Gastrocnemius medialis (tissue), 4 donors: ENCODE measurements around the gene CDKAL1. TPM values are rescaled to one million over a fixed set of nuclear protein-coding genes. Genes with fewer than 3 reads are reported as not detected.
"Not testable (repeated sequence)": the region's sequence is repeated elsewhere in the genome, so short reads cannot be mapped to it uniquely, and the experiment has no call there.

Experiments
- ATAC-seq, 2 donors: fragments of 150-250 bp; one replicate each; pipeline ENCODE4 v1.9.1; 2016
- DNase-seq, 2 donors: peaks; one replicate each; pipeline ENCODE4 v3.0.0-alpha.2; 2019
- H3K27ac ChIP-seq, 4 donors: fragments of 200-600 bp; sonication (generic); 1 replicate in 1 of 4; 2 replicates in 3 of 4; pipeline ENCODE4 v1.5.1; 2016 to 2018; ENCODE audit warnings: mild to moderate bottlenecking in 2 of 4, moderate library complexity in 1 of 4
- H3K27me3 ChIP-seq, 3 donors: fragments of 200-600 bp; sonication (generic) in 2 of 3; 1 replicate in 1 of 3; 2 replicates in 2 of 3; pipeline versions ENCODE4 v1.5.1 to v1.6.0; 2016 to 2019; ENCODE audit warnings: mild to moderate bottlenecking in 1 of 3, moderate library complexity in 1 of 3
- H3K36me3 ChIP-seq, 2 donors: fragments of 200-600 bp; sonication (generic) in 1 of 2; one replicate each; pipeline ENCODE4 v1.5.1; 2017 to 2018
- H3K4me1 ChIP-seq, 2 donors: fragments of 200-600 bp; sonication (generic) in 1 of 2; one replicate each; pipeline ENCODE4 v1.5.1; 2016 to 2017; ENCODE audit warnings: mild to moderate bottlenecking in 2 of 2
- H3K4me3 ChIP-seq, 4 donors: fragments of 200-600 bp; sonication (generic) in 3 of 4; 1 replicate in 1 of 4; 2 replicates in 3 of 4; pipeline ENCODE4 v1.5.1; 2016 to 2019; ENCODE audit warnings: mild to moderate bottlenecking in 2 of 4
- H3K9me3 ChIP-seq, 3 donors: fragments of 200-600 bp; sonication (generic) in 2 of 3; 1 replicate in 1 of 3; 2 replicates in 2 of 3; pipeline ENCODE4 v1.5.1; 2016 to 2019
- POLR2A ChIP-seq, 2 donors: fragments of 450-650 bp; IDR thresholded peaks; one replicate each; pipeline ENCODE4 v1.6.1; 2017; ENCODE audit warnings: antibody characterized with exemption in 2 of 2, mild to moderate bottlenecking in 2 of 2, moderate library complexity in 2 of 2
- in situ Hi-C, 4 donors: fragments of 200-750 bp; cut with MboI; loops; one replicate each; pipeline versions ENCODE4 v1.15.0 to v1.8.0; 2017; ENCODE audit warnings: low sequenced_read_pairs in 4 of 4
- intact Hi-C: fragments of 100-400 bp; cut with DNase I; formaldehyde crosslinking; loops from one replicate; pipeline ENCODE4 v1.15.1; 2023; ENCODE audit warnings: low total_unique reads
- total RNA-seq, 4 donors: library from RNA; depleted of rRNA; stranded (reverse); fragments of >200 nt; gene quantifications; one replicate each; pipeline versions ENCODE4 v1.1.0 to v1.2.3, GENCODE V29; 2016
- TF ChIP-seq, protein P1 (sequence below), 5 experiments: fragments of 450-650 bp in 3 of 5; fragments of 200-600 bp in 2 of 5; sonication (generic) in 2 of 5; IDR thresholded peaks in 4 of 5; conservative IDR thresholded peaks in 1 of 5; 1 replicate in 4 of 5; 2 replicates in 1 of 5; pipeline ENCODE4 v1.5.1; 2016 to 2019; ENCODE audit warnings: antibody characterized with exemption in 5 of 5, mild to moderate bottlenecking in 3 of 5, moderate library complexity in 3 of 5

The CDKAL1 gene
- total RNA-seq, 4 donors from 2014 or later, result 9.6 to 17.0 (median 11.4) TPM

DNA sequence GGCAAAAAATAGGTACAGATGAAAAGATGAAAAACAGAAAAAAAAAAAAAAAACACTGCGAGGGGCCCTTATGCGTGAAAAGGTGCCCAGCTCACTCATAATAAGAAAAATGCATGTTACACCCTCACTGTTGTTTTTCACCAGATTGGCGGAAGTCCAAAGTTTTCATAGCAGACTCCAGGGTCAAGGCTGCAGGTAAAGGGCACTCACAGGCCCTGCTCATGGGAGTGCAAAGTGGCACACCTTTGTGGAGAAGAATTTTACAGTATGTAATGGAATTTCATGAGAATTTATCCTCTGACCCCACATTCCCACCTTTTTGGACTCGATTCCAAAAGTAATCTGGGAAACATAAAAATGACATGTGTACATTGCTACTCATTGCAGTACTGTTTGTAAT is 108.2 kb downstream of the CDKAL1 start:
- intact Hi-C loops, result no loop called here
- ATAC-seq, result no peak
- TF ChIP-seq, protein P1, sequence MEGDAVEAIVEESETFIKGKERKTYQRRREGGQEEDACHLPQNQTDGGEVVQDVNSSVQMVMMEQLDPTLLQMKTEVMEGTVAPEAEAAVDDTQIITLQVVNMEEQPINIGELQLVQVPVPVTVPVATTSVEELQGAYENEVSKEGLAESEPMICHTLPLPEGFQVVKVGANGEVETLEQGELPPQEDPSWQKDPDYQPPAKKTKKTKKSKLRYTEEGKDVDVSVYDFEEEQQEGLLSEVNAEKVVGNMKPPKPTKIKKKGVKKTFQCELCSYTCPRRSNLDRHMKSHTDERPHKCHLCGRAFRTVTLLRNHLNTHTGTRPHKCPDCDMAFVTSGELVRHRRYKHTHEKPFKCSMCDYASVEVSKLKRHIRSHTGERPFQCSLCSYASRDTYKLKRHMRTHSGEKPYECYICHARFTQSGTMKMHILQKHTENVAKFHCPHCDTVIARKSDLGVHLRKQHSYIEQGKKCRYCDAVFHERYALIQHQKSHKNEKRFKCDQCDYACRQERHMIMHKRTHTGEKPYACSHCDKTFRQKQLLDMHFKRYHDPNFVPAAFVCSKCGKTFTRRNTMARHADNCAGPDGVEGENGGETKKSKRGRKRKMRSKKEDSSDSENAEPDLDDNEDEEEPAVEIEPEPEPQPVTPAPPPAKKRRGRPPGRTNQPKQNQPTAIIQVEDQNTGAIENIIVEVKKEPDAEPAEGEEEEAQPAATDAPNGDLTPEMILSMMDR (IDR thresholded peaks at IDR 0.05 in 4 of 5, conservative IDR thresholded peaks at IDR 0.05 in 1 of 5), result no peak
- no peak for TF ChIP-seq POLR2A (IDR thresholded peaks at IDR 0.05)
- no peaks in the 10 kb centered on the region for H3K4me1 ChIP-seq
- no peak for DNase-seq
- no peak overlapping the region for H3K4me3 ChIP-seq
- no peaks in the 10 kb centered on the region for H3K36me3 ChIP-seq
- H3K27me3 ChIP-seq, result no peaks in the 10 kb centered on the region
- in situ Hi-C loops, result no loop called here
- no peak overlapping the region for H3K27ac ChIP-seq
- no peaks in the 10 kb centered on the region for H3K9me3 ChIP-seq

DNA sequence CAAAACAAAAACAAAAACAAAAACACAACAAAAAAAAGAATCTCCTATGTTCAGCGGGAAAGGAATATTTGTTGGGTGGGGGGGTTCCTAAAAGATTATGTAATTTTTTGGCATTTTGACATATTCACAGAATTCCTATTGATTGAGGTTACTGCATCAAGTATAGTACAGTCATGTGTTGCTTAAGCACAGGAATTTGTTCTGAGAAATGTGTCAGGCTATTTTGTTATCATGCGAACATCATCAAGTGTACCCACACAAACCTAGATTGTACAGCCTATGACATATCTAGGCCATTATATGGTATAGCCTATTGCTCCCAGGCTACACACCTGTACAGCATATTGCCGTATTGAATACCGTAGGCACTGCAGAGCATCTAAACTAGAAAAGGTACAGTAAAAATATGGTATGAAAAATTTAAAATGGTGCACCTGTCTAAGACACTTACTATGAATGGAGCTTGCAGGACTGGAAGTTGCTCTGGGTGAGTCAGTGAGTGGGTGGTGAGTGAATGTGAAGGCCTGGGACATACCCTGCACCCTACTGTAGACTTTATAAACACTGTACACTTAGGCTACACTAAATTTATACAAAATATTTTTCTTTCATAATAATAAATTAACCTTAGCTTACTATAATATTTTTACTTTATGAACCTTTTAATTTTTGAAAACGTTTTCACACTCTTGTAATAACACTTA is 110.6 kb downstream of the CDKAL1 start:
- Histone ChIP-seq H3K27ac (no peak overlapping the region), H3K36me3 (no peaks in the 10 kb centered on the region), H3K27me3 (no peaks in the 10 kb centered on the region), H3K4me1 (no peaks in the 10 kb centered on the region), H3K9me3 (no peaks in the 10 kb centered on the region), H3K4me3 (no peak overlapping the region)
- intact Hi-C loops, result no loop called here
- DNase-seq (no peak), ATAC-seq (no peak)
- TF ChIP-seq, protein P1 (IDR thresholded peaks at IDR 0.05 in 4 of 5, conservative IDR thresholded peaks at IDR 0.05 in 1 of 5), result no peak
- TF ChIP-seq POLR2A (IDR thresholded peaks at IDR 0.05), result no peak
- in situ Hi-C loops, result no loop called here

- H3K4me3 ChIP-seq, DNase-seq, H3K27ac ChIP-seq, H3K36me3 ChIP-seq, in situ Hi-C loops, H3K27me3 ChIP-seq, ATAC-seq, intact Hi-C loops, H3K4me1 ChIP-seq, H3K9me3 ChIP-seq: not testable (repeated sequence)
Observed at GRCh38 chr6:20645572-20645971, 111.3 kb downstream of the CDKAL1 start.

DNA sequence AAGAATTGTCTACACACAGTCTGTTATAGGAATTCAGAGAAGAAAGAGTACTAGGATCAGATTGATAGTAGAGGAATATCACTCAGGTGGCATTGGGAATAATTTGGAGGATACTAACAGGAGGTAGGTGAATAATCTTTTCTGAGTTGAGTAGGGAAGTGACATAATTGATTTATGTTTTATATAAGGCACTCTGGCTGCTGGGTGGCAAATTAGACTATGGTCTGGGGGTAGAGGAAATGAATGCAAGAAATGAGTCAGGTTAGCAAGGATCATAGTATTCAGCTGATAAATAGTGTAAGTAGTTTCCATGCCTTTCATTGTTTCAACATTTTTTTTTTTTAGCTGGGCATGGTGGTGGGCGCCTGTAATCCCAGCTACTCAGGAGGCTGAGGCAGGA is 113.3 kb downstream of the CDKAL1 start:
- ATAC-seq, result no peak
- Histone ChIP-seq H3K27ac (no peak overlapping the region), H3K4me3 (no peak overlapping the region), H3K36me3 (no peaks in the 10 kb centered on the region), H3K9me3 (no peaks in the 10 kb centered on the region), H3K27me3 (no peaks in the 10 kb centered on the region), H3K4me1 (no peaks in the 10 kb centered on the region)
- DNase-seq, result no peak
- in situ Hi-C loops (no loop called here), intact Hi-C loops (no loop called here)
- no peak for TF ChIP-seq POLR2A (IDR thresholded peaks at IDR 0.05)
- TF ChIP-seq, protein P1 (IDR thresholded peaks at IDR 0.05 in 4 of 5, conservative IDR thresholded peaks at IDR 0.05 in 1 of 5), result no peak

- ATAC-seq, intact Hi-C loops, H3K9me3 ChIP-seq, H3K4me3 ChIP-seq, H3K36me3 ChIP-seq, H3K27me3 ChIP-seq, in situ Hi-C loops, H3K27ac ChIP-seq, DNase-seq, H3K4me1 ChIP-seq: not testable (repeated sequence)
Observed at GRCh38 chr6:20649696-20650470, 115.6 kb downstream of the CDKAL1 start.
